HG03175 (cell line): ENCODE results near the gene STXBP2.

Experiments used
- ATAC-seq: cut with Tn5 transposase; IDR thresholded peaks from one replicate; pipeline ENCODE4 v1.9.1; 2021; ENCODE audit warnings: mild to moderate bottlenecking, moderate library complexity; ENCODE audit not compliant: unreplicated experiment

The STXBP2 gene

DNA sequence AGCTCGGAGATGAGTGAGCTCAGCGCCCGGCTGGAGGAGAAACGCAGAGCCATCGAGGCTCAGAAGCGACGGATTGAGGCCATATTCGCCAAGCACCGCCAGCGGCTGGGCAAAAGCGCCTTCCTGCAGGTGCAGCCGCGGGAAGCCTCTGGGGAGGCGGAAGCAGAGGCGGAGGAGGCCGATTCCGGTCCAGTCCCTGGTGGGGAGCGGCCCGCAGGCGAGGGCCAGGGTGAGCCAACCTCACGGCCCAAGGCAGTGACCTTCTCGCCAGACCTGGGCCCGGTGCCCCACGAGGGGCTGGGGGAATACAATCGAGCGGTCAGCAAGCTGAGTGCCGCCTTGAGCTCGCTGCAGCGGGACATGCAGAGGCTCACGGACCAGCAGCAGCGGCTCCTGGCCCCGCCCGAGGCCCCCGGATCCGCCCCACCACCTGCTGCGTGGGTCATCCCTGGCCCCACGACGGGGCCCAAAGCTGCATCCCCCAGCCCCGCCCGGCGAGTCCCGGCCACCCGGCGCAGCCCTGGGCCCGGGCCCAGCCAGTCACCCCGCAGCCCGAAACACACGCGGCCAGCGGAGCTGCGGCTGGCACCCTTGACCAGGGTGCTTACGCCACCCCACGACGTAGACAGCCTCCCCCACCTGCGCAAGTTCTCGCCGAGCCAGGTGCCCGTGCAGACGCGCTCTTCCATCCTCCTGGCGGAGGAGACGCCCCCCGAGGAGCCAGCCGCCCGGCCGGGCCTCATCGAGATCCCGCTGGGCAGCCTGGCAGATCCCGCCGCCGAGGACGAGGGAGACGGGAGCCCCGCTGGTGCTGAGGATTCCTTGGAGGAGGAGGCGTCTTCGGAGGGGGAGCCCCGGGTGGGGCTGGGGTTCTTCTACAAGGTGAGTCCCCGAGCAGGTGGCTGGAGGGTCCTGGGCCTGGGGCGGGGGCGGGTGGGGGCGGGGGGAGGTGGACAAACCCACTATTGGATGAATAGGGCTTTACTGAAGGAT, 24.3 kb upstream of the STXBP2 start:
- ATAC-seq = no peak

DNA sequence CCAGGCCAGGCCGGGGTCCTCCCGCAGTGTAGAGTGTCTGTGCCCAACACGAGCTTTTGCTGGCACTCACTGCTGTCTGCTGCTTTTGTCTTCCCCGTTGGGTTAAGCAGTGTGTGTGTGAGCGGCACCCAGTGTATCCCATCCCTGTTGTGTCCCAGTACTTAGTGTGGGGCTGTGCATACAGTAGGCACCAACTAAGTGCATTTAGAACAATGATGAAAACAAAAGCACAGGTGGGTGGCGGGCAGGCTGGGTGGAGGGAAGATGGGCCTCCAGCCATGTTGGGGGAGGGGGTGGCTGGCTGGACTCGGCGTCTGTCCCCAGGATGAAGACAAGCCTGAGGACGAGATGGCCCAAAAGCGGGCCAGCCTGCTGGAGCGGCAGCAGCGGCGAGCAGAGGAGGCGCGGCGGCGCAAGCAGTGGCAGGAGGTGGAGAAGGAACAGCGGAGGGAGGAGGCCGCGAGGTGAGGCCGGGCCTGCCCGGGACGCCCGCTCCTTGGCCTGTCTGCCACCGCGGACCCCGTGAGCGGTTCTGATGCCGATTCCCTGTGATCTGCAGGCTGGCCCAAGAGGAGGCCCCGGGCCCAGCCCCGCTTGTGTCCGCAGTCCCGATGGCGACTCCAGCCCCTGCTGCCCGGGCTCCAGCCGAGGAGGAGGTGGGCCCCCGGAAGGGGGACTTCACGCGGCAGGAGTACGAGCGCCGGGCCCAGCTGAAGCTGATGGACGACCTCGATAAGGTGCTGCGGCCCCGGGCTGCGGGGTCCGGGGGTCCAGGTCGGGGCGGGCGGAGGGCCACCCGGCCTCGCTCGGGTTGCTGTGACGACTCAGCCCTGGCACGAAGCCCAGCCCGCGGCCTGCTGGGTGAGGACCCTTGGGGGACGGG, 21.8 kb upstream of the STXBP2 start:
- ATAC-seq = no peak

DNA sequence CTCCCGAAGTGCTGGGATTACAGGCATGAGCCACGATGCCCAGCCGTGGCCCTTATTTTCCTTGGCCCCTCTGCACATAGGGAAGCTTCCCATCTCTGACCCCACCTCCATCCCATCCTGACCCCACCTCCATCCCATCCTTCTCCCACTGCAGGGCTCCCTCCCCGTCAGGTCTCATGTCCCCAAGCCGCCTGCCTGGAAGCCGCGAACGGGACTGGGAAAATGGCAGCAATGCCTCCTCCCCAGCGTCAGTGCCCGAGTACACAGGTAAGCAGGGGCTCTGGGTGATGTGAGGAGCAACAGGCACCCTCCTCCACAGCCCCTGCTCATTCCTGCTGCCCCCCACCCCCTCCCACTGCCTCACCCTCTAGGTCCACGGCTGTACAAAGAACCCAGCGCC, 19.7 kb upstream of the STXBP2 start:
- ATAC-seq = no peak

DNA sequence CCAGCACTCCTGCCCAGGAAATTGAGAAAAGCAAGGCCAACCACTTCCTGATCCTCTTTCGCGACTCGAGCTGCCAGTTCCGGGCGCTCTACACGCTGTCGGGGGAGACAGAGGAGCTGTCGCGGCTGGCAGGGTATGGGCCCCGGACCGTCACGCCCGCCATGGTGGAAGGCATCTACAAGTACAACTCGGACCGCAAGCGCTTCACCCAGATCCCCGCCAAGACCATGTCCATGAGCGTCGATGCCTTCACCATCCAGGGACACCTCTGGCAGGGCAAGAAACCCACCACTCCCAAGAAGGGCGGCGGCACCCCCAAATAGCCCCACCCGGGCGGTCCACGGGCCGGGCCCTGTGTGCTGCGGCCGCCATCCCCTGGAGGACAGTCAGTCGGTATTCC, 19.2 kb upstream of the STXBP2 start:
- no peak for ATAC-seq

DNA sequence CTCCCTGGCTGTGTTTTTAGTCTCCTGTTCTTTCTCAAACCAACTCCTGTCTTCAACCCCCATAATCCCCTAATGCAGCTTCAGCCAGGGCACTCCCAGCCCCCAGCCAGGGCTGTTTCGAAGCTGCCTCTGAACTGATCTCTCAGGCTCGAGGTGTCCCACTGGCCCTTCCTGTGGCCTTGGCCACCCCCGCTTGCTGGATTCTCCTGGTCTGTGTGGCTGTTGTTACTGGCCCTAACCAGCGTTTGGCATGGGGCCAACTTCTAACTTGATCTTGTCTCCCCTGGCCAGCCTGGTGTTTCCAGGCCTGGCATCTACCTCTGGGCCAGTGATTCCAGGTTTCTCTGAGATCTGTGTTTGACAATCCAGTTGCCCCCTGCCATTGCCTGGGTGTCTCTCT, 18.6 kb upstream of the STXBP2 start:
- no peak for ATAC-seq

DNA sequence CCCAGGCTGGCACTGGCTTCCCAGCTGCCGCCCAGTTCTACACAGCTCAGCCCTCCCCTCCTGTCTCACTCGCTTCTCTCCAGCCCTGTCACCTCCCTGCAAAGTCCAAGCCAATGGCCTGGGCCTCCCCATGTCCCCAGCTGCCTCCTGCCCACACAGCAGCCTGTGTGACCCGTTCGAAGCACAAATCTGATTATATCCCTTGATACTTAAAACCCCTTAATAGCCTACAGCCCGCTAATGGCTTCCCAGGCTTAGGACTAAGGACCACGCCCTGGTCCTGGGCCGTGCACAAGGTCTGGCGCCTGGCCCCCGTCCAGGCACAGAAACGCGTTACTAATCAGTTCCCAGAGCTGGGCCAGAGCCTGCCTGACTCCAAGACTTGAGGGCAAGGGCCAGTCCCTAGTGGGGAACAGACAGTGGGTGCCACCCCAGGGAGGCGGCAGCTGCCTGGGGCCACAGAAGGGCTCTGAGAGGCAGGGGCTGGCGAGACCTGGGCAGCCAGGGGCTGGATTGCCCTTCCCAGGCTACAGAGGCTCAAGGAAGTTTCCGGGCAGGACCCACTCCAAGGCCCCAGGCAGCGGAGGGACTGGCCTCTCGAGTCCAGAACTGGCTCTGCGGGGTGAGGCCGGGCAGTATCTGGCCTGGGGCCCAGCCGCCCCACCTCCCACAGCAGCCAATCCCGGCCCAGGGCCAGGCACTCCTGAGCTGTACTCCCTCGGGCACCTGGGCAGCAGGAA, 18.0 kb upstream of the STXBP2 start:
- ATAC-seq = no peak

DNA sequence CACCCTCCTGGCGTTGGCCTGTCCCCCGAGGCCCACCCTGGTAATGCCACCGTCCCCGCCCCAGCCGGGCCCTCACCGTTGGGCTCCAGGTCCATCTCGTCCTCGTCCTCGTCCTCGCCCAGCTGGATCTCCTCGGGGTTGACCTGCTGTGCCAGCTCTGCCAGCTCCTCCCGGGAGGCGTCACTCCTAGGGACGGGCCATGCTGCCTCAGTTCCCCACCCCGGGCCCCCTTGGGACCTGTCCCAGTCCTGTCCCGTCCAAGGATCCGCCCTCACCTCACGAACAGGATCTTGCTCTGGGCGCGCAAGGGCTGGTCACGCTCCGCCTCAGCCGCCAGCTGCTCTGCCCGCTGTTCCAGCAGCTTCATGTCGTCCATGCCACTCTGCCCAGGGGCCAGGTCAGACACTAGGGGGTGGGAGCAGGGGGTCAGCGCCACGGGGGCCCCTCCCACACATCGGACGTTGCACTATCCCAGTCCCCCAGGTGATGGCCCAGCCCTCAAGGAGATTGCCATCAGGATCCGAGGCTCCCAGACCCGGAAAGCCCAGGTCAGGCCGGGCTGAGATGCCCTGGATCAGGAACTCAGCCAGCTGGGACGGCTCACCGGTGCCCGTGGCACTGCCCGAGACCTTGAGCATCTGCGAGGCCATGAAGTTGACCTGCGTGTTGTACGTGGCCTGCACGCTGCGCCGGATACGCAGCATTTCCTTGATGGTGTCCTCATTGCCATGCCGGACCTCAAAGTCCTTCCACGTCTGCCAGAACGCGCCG, 17.1 kb upstream of the STXBP2 start:
- ATAC-seq = no peak

DNA sequence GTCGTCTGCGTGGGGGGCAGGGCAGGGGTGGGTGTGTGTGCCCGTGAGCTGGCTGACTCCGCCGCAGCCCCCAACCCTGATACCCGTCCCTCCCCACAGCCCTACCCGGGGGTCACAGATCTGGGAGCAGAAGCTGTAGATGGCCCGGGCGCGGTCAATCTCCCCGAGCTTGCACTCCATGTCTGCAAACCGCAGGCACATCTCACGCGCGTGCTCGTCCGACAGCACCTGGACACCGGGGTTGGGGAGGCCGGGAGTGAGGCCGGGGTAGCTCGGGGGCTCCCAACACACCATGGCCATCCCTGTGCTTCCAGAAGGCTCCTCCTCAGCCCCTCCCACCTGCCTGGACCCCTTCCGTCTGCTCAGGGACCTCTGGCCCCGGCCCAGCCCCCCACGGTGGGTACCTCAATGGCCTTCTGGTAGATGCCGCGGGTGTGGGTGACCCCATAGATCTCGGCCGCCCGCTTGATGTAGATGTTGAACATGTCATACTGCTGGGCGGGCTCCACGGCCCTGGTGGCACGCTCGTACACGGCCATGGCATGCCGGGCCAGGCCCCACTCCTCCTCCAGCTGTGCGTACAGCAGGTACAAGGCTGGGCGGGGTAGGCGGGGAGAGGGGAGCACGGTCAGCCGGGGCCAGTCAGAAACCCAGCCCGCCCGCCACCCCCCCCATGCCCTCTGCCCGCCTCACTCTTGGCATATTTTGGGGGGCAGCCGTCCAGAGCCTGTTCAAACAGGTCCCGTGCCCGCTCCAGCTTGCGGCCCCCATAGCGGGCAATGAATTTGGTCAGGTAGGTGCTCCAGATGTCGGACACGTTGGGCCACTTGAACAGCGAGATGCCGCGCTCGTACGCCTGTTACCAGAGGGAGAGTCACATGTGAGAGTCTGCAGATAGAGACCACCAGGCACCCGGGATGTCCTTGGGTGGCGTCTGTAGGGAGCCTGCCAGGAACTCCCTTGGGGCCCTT, 16.2 kb upstream of the STXBP2 start:
- no peak for ATAC-seq

DNA sequence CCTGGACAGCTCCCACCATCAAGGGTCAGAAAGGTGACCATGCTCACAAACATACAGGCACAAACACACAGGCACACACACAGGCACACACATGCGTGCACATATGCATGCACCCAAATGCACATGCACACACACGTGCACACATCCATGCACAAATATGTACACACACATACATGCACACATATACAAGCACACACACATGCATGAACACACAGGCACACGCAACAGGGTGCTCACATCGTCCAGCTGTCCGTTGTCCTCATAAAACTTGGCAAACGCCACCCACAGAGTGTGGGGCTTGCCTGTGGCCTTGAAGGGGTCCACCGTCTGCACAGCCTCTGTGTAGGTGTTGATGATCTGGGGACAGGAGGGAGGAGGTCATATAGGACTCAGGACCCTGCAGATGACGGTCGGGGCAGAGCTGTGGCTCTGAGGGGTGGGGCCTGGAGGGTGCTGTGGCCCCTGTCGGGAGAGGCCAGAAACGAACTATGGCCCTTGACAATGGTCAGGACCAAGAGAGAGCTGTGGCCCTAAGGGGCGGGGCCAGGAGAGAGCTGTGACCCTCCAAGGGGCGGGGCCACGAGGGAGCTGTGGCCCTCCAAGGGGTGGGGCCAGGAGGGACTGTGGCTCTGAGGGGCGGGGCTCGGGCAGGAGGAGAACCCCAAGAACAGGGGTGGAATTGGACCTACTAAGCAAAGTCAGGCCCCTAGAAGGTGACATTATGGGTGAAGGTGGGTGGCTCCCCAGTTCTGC, 13.8 kb upstream of the STXBP2 start:
- ATAC-seq = no peak

DNA sequence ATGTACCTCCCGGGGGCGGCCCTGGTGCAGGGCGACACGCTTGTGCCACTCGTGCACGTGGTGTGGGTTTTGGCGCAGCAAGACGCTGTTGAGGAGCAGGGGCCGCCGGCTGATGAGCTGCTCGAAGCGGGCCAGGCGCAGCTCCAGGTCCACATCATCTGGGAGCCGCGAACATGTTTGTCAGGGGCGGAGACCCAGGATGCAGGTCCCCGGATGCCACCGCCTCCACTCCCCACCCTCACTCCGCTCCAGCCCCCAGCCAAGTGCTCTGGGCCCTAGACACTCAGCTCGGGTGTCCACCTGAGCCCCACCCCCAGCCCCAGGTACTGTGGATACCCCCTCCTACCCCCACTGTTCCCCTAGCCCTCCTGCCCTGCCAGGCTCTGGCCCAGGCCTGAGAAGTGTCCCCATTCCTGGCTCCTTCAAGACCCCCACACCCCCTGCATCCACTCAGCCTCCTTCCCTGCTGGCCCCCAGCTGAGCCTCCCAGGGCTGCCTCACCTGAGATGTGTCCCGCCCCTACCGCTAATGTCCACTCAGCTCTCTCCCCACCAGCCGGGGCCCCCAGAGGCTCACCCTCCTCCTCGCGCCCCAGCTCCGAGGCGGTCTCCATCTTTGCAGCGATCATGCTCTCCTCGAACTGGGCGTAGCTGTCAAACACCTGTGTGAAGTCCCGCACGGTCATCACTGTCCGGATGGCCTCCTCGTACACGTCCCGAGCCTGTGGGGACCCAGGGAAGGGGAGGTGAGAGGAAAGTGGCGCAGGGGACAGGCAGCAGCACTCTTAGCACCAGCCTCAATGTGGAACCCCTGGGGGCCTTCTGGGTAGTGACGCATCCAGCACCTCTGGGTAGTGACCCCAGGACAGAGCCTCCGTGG, 12.9 kb upstream of the STXBP2 start:
- no peak for ATAC-seq

DNA sequence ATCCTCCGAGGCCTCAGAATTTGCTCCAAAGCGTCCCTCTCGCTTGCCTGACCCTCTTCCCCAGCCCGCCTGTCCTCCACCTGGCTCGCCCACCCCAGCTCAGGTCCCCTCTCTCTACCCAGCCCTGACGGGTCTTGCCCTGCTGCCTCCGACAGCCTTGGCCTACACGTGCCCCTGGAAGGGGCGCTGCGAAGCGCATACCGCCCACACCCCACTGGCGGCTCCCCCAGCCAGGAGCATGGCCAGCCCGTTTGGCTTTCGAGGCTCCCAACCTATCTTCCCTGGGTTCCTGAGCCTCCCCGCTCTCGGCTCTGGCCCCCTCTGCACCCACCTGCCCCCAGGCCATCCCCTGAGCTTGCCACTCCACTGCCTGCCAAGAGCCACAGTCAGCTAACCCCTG, 12.1 kb upstream of the STXBP2 start:
- no peak for ATAC-seq

DNA sequence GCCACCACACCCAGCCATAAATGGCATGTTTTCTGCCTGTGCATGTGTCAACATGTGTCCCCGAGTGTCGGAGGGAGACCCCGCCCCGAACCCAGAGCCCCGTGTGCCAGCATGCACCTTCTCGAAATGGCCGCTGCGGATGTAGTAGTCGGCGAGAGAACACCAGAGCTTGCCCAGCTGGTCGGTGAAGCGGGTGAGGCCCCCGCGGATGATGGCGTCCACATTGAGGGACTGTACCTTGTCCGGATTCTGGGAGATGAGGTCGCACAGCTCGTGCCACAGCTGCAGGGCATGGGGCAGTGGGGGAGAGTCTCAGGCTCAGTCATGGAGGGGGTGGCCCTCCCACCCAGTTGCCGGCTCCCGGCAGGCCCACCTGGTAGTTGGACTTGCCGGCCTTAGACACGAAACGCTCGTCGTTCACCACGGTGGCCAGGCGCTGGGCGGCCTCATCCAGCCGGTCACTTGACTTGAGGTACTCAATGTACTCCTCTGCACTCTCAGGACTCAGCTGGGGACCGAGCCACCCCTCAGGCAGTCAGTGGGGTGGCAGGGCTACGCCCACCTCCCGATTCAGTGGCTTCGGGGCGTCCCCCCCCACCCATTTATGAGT, 11.0 kb upstream of the STXBP2 start:
- ATAC-seq = no peak

DNA sequence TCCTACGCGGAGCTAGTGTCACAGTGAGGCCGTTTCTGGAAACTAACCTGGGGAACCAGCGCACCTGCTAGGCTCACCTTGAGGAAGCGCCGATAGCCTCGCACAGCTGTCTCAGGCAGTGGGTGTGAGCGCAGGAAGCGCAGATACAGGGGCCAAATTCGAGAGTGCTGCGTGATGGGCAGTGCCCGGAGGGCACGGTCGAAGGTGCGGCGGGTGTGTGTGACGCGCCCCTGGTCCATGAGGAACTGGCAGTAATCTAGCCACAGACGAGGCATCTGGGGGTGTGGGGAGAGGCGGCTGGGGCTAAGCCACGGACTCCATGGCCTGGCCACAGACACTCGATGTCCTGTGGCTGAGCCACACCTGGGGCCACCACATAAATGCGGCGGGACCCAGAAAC, 9.7 kb upstream of the STXBP2 start:
- no peak for ATAC-seq

DNA sequence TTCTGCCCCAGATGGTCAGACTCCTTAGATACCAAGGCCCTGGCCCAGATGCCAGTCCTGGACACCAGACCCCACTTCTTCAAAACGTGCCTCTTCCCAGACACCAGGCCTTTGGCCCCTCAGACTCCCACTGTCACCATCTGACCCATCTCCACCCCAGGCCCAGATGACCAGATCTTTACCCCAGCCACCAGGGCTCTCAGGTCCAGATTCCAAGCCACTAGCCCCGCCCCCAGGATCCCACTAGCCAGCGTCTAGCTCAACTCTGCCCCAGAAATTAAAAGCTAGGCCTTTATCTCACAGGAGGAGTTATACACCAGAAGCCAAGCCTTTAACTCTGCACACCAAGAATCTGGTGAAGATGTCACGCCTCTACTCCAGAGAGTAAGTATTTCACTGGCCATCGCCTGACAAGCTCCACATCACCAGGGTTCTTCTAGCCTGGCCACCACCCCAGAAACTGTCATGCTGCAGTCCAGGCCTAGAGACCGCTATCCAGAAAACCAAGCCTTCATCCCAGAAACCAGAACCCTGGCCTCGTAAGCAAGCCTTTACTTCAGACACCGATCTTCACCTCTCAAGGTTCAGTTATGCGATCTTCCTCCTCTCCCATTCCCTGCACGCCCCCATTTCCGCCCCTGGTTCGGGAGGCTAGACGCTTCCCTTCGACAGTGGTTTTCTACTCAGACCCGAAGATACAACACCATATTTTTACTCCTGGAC, 8.2 kb upstream of the STXBP2 start:
- ATAC-seq = no peak

DNA sequence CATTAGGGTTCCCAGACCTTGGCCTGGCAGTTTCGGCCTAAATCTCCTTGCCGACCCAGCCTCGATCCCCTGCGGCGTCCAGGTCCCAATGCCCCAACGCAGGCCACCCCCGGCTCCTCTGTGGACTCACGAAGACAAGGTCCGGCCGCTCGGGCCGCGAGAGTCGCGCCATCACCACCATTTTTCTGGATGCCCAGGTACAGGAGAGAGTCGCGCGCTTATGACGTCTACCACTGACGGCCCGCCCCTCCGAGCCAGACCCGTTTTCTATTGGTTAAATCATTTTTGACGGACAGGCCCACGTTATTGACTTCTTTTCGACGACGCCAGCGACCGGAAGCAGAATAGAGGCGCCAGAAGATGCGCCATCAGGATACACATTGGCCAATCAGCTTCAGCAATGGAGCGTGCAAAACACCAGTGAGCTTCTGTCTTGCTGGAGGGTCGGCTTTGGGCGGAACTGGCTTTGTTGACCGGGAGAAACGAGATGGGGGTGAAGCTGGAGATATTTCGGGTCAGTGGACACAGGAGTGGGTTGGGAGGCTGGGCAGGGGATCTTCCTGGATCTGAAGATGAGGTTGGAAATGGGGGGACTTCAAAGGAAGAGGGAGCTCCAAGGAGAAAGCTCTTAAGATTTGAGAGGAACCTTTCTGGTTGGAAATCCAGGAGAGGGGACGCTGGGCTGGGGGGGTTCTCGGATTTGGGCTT, 7.4 kb upstream of the STXBP2 start, which contains the start of the genes PET100 and XAB2:
Gene PET100 (plus strand): TSS at position 447 of the 708 bp plus-strand sequence. CDS start 41 bp downstream, at position 488.
Gene XAB2 (minus strand): TSS at position 199 of the 708 bp plus-strand sequence. CDS start 18 bp downstream, at position 181.
- peak; percentile 97 for ATAC-seq
